SU-DHL-6 (cell line): ENCODE data around the gene FAM98C.

Experiments
- H2AFZ ChIP-seq: fragments of 200-600 bp; sonication (generic); 2 replicates; pipeline ENCODE4 v1.6.1; 2014; ENCODE audit warnings: low read depth, mild to moderate bottlenecking, moderate library complexity, mixed read lengths, antibody characterized with exemption, low read length; ENCODE audit not compliant: severe bottlenecking
- H3F3A ChIP-seq: fragments of 200-600 bp; shearing (Covaris generic); 2 replicates; pipeline ENCODE4 v1.6.0; 2016; ENCODE audit warnings: antibody characterized with exemption, mild to moderate bottlenecking; ENCODE audit not compliant: insufficient read depth
- H3K27ac ChIP-seq: fragments of 200-600 bp; sonication (generic); 2 replicates; pipeline ENCODE4 v1.5.1; 2016; ENCODE audit warnings: low read depth, mild to moderate bottlenecking, low read length, moderate library complexity, mixed read lengths
- H3K27me3 ChIP-seq: fragments of 200-600 bp; sonication (generic), shearing (Covaris generic); 2 replicates; pipeline ENCODE4 v1.6.0; 2014; ENCODE audit warnings: mild to moderate bottlenecking, low read length
- H3K36me3 ChIP-seq: fragments of 200-600 bp; sonication (generic); 2 replicates; pipeline ENCODE4 v1.6.1; 2014; ENCODE audit warnings: mild to moderate bottlenecking, low read length, mixed read lengths
- H3K4me2 ChIP-seq: fragments of 300-600, 200-600 bp; shearing (Covaris generic), sonication (generic); 2 replicates; pipeline ENCODE4 v1.6.0; 2014; ENCODE audit warnings: low read length, low read depth, mild to moderate bottlenecking; ENCODE audit not compliant: poor library complexity, severe bottlenecking
- H3K4me3 ChIP-seq: fragments of 200-600 bp; sonication (generic); 2 replicates; pipeline ENCODE4 v1.5.1; 2014; ENCODE audit warnings: antibody characterized with exemption, low read length, mild to moderate bottlenecking, mixed read lengths; ENCODE audit not compliant: insufficient read depth, poor library complexity, severe bottlenecking
- H3K79me2 ChIP-seq: fragments of 200-600 bp; sonication (generic); 2 replicates; pipeline ENCODE4 v1.6.1; 2014; ENCODE audit warnings: mild to moderate bottlenecking, low read length, moderate library complexity; ENCODE audit not compliant: insufficient read depth
- H3K9ac ChIP-seq: fragments of 200-600 bp; sonication (generic); 2 replicates; pipeline ENCODE4 v1.7.0; 2014; ENCODE audit warnings: mild to moderate bottlenecking, low read length
- H3K9me2 ChIP-seq: fragments of 200-600 bp; sonication (generic); replicated peaks from 2 replicates; pipeline ENCODE4 v1.6.1; 2014; ENCODE audit warnings: low read length; ENCODE audit not compliant: insufficient read depth
- H3K9me3 ChIP-seq: fragments of 200-600 bp; sonication (generic); 2 replicates; pipeline ENCODE4 v1.6.1; 2014; ENCODE audit warnings: low read length, mixed read lengths; ENCODE audit not compliant: insufficient read depth
- H4K20me1 ChIP-seq: fragments of 200-600 bp; sonication (generic); 2 replicates; pipeline ENCODE4 v1.6.1; 2014; ENCODE audit warnings: low read depth, mild to moderate bottlenecking, antibody characterized with exemption, low read length, moderate library complexity, mixed read lengths
- CTCF ChIP-seq: fragments of 200-600 bp; sonication (generic); IDR thresholded peaks from one replicate; pipeline ENCODE4 v1.5.1; 2017; ENCODE audit warnings: antibody characterized with exemption, mild to moderate bottlenecking, low read length, moderate library complexity; ENCODE audit not compliant: insufficient read depth, poor library complexity, severe bottlenecking
- EZH2phosphoT487 ChIP-seq: fragments of 200-600 bp; sonication (generic), shearing (Covaris generic); conservative IDR thresholded peaks from 2 replicates; pipeline ENCODE4 v1.6.1; 2018; ENCODE audit warnings: mild to moderate bottlenecking, antibody characterized with exemption, low read length, moderate library complexity, mixed read lengths

Gene FAM98C

GRCh38 chr19:38449518-38449917 is 46.6 kb downstream of the FAM98C start:
- Histone ChIP-seq H3K4me3 (no peak overlapping the region), H3F3A (no peaks in the 10 kb centered on the region), H3K79me2 (no peaks in the 10 kb centered on the region), H3K4me2 (no peak overlapping the region), H3K27me3 (no peaks in the 10 kb centered on the region), H3K36me3 (no peaks in the 10 kb centered on the region), H3K9ac (no peak overlapping the region), H4K20me1 (no peaks in the 10 kb centered on the region), H3K9me2 (no peaks in the 10 kb centered on the region), H3K9me3 (no peaks in the 10 kb centered on the region), H2AFZ (no peak overlapping the region), H3K27ac (no peak overlapping the region)
- TF ChIP-seq CTCF (no peak), EZH2phosphoT487 (no peak)

GRCh38 chr19:38451036-38451435 is 48.1 kb downstream of the FAM98C start:
- Histone ChIP-seq H3K79me2 (no peaks in the 10 kb centered on the region), H3K9ac (no peak overlapping the region), H3K4me2 (no peak overlapping the region), H3K27ac (no peak overlapping the region), H3K4me3 (no peak overlapping the region), H3K9me2 (no peaks in the 10 kb centered on the region), H3K27me3 (no peaks in the 10 kb centered on the region), H2AFZ (no peak overlapping the region), H3K9me3 (no peaks in the 10 kb centered on the region), H3F3A (no peaks in the 10 kb centered on the region), H4K20me1 (no peaks in the 10 kb centered on the region), H3K36me3 (no peaks in the 10 kb centered on the region)
- TF ChIP-seq EZH2phosphoT487 (no peak), CTCF (no peak)

GRCh38 chr19:38451629-38452028 is 48.7 kb downstream of the FAM98C start:
- Histone ChIP-seq H3F3A (no peaks in the 10 kb centered on the region), H3K9me2 (no peaks in the 10 kb centered on the region), H3K27ac (no peak overlapping the region), H3K9me3 (no peaks in the 10 kb centered on the region), H4K20me1 (no peaks in the 10 kb centered on the region), H3K36me3 (no peaks in the 10 kb centered on the region), H3K27me3 (no peaks in the 10 kb centered on the region), H2AFZ (no peak overlapping the region), H3K4me3 (no peak overlapping the region), H3K9ac (no peak overlapping the region), H3K79me2 (no peaks in the 10 kb centered on the region), H3K4me2 (no peak overlapping the region)
- no peak for TF ChIP-seq CTCF
- TF ChIP-seq EZH2phosphoT487 = no peak
